Spleen (tissue), 7 donors: ENCODE results near the gene RAB1A.

Source experiments
- CTCF ChIP-seq, 11 experiments: fragments of 200-600 bp in 7 of 11; fragments of 450-650 bp in 4 of 11; sonication (generic) in 4 of 11; IDR thresholded peaks in 8 of 11; conservative IDR thresholded peaks in 3 of 11; 1 replicate in 7 of 11; 2 replicates in 4 of 11; pipeline versions ENCODE4 v1.4.0 to v1.8.0; 2016 to 2021; ENCODE audit warnings: antibody characterized with exemption in 11 of 11, inconsistent platforms in 4 of 11, mild to moderate bottlenecking in 1 of 11
- POLR2A ChIP-seq, 3 donors: fragments of 450-650 bp; IDR thresholded peaks; one replicate each; pipeline ENCODE4 v1.5.1; 2017; ENCODE audit warnings: antibody characterized with exemption in 3 of 3, mild to moderate bottlenecking in 1 of 3
- donor health status: DM: no; HTN: no; CAD: no; lungs with moderate emphysema.
- donor health status: DM: no; HTN: no; CAD: no.
- donor health status: DM: no; HTN: no; CAD: no.

DNA sequence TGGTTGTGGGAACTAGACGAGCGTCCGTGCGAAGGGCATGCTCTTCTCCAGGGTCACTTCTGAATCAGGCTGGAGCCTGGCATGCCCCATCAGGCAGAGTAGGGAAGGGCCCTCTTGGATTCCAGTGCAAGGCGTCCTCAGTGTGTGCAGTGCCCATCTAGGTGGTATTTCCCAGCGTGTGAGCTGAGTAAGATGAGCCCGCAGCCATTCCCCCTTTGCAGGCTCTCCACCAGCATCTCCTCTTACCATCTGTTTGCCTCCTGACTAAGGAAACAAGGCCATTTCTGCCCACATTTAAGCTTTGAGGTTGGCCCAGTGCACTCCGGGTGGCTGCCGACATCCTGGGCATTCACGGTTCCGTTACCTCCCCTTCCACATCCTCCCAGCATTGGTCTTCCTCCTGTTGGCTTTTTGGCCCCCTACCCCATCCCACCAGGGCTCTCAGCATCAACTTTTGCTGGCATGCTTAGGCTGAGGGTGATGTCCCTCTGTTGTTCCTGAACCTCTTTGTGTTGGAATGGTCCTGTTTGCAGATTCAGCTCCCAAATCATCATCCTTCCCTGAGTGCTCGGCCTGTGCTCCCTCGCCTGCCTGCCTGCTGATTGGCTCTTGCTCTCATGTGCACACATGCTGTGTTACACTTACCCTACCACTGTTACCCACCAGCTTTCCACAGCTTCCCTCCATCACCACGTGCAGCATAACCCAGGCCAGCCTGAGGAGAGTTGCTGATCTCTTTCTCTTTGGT, 61.9 kb downstream of the RAB1A start:
- TF ChIP-seq POLR2A (IDR thresholded peaks at IDR 0.05) (no peak), CTCF (IDR thresholded peaks at IDR 0.05 in 8 of 11, conservative IDR thresholded peaks at IDR 0.05 in 3 of 11) (no peak)
